Stimulated activated CD4-positive, alpha-beta T cell treated with anti-CD3 and anti-CD28 coated beads, TNF-alpha, amount 100 ng/mL, for 1 hour (primary cell): ENCODE results near the gene IGSF9.

Source experiments
- DNase-seq, 3 donors: peaks; one replicate each; pipeline ENCODE4 v3.0.0-alpha.2; 2020; ENCODE audit warnings: low read depth in 3 of 3, low spot score in 1 of 3

IGSF9 gene

DNA sequence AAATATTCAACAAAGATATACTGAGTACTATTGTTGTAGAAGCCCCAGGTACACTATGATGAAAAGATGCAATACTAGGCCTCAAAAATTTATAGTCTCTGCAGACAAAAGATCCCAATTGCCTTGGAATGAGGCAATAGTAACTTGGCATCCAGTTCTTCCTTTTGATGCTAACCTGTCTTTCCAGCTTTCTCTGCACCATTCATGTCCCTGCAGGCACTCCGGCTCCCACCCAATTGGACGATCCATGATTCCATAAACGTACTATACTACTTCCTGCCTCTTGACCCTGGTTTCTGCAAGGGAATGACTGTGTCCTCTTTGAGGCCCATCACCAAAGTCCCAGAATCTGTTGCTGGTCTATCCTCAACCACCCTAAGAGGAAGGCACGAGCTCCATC is 12.1 kb downstream of the IGSF9 start:
- DNase-seq = no peak

DNA sequence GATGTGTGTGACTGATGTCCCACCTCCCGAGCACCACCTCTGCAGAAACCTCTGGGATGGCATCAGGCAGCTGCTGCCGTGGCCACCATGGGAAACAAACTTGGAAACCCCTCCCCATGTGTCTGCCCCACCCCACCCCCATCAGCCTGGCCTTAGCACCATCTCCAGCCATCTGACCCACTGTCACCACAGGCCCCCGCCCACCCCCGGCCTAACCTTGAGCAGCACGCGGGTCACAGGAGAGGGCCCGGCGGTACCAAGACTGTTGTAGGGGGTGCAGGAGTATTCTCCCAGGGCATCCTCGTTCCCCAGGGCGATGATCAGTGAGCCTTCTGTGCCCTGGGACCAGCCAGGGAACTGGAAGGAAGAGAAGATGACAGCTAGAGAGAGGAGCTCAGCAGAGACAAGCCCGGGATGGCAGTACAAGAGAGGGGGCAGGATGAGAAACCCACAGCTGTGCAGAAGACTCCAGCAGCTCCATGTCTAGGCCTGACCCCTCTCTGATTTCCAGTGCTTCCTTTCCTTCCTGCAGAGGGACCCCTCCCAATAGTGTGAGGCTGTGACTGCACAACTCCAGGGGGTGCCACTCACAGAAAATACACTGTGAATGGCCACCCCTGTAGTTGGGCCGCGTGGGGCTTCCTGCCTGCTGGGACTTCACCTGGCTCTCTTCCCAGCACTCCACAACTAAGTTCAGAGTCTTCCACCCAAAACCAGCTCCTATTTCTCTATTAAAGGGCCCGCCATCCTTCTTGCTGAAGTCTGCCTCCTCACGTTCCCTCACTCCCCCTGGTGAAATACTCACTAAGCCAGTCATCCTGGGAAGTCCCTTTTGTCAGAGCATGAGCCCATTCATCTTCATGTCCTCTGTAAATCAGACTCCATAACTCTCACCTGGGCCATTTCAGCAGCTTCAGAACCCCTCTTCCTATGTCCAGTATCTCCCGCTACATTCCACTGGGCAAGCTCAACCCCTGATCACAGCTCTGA is 12.8 kb downstream of the IGSF9 start:
- no peak for DNase-seq

DNA sequence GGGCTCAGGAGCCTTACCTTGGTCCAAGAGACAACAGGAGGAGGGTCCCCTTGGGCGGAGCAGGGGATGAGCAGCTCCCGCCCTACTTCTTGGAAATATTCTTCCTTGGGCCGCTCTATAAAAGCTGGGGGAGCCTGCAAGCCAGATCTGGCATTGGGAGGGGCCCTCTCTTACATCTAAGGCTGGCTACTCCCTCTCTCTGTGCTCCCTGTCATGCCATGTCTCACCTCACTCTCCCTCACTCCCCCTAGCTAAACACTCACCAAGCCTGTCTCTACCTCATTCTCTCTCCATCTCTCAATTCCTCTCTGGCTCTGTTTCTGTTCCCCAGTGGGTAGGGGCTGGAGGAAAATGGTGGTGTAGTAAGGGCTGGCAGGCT is 13.6 kb downstream of the IGSF9 start:
- no peak for DNase-seq

DNA sequence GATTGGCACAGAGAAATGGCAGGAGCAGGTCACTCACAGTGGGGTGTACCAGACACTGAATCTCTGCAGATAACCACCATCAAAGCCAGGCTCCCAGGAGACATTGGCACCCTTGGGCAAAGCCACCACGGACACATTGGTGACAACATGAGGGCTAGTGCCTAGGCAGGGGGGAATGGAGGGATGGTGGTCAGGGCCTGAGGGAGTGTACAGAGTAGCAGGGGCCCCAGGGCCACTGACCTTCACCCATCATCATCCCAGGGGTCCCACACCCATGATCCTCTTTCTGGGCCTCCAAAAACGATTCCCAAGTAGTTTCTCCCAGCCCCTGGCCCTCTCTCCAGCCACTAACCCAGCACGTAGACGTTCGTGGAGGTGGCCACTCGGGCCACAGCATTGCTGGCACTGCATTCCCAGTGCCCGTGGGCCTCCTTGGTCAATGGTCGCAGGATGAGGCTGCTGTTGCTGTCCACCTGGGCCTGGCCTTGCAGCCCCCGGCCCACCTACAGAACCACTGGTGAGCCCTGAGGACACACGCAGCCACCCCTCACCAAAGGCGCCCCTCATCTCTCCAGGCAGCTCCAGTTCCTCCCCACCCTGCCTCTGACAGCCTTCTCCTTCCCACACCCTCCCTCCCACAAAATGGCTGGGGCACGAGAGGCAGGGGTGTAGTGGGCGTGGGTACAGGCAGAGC is 14.2 kb downstream of the IGSF9 start:
- no peak for DNase-seq

DNA sequence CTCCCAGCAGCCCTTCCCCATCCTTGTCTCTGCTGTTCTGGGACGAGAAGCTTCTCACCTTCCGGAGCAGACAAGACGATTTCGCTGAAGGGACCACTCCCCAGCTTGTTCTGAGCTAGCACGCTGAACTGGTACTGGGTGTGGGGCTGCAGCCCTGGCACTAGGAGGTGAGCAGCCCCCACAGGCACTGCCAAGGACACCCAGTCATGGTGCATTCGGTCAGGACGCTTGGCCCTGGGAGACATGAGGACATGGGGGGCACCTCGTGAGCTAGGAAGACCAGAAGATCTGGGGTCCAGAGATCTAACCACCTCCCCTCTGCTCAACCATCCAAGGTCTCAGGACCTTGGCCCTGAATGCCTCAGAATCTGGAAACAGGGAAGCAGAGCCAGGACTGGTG is 14.8 kb downstream of the IGSF9 start:
- no peak for DNase-seq

DNA sequence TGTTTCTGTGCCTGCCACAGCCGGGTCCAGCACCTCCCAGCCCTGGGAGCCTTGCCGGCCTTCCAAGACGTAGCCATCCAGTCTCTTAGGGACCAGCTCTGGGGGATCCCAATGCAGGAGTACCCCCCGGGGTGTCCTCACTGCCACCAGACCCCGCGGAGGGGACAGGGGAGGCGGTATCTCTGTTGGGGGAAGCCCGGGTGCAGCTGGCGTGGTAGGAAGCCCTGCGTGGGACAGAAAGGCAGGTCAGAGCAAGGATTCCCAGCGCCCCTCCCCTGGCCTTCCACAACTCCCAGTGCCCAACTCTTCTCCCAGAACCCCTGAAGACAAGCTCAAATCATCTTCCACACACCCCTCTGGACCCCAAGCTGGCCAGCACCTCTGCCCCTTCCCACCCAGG is 15.2 kb downstream of the IGSF9 start:
- no peak for DNase-seq

DNA sequence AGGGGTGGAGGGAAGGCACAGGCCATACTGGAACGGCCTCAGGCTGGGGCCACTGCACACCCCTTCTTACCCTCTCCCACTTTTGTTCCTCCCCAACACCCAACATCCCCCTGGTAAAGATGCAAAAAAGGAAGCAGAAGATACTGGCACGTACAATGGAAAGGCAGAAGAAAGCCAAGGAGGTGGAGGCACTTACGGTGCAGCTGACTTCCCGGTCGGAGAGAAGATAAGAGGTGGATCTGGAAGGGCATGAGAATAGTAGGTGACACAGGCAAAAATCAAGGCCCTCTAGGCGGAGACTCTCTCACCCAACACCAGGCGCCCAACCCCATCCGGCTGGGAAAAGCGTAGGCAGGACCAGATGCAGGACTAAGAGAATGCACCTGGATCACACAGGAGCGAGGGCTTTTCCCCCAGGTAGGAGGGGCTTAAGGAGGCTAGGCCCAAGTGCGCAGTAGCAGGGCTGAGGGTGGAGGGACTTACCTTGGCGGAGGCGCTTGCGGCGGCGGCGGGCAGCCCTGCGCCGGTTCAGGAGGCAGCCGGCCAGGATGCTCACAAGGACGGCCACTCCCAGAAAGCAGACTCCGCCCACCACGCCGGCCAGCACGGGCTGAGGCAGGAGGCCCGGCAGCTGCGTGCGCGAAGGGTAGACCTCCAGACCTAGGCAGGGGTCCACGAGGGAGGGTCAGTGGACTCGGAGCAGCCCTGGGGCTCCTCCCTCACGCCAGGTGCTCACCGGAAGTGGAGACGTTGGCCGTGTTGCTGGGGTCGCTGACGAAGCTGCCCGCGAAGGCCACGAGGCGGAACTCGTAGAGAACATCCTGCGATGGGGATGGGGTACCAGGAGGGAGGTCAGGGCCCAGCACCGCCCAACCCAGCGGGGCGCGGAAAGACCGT is 16.0 kb downstream of the IGSF9 start:
- no peak for DNase-seq

DNA sequence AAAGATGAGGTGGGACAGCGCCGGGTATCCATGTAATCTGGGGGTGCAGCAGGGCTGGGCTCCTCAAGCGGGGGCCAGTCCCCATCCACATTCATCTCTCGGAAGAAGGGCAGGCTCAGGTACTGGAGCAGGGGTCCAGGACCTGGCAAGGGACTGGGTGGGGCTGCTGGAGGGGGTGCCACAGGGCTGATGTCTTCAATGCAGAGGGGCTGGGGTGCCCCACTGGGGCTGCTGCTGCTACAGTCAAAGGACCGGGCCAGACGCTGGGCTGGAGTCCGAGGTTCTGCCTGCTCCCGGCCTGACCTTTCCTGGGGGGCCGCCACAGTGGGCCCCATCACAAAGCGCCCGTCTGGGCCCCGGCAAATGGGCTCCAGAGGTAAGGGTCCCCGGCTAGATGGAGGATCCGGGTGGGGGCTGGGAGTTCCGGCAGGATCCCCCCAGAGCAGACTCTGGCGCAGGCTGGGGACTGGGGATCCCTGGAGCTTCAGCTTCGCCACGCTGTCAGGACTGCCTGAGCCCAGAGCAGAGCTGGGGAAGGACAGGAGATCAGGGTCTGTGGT is 16.8 kb downstream of the IGSF9 start:
- DNase-seq = no peak

DNA sequence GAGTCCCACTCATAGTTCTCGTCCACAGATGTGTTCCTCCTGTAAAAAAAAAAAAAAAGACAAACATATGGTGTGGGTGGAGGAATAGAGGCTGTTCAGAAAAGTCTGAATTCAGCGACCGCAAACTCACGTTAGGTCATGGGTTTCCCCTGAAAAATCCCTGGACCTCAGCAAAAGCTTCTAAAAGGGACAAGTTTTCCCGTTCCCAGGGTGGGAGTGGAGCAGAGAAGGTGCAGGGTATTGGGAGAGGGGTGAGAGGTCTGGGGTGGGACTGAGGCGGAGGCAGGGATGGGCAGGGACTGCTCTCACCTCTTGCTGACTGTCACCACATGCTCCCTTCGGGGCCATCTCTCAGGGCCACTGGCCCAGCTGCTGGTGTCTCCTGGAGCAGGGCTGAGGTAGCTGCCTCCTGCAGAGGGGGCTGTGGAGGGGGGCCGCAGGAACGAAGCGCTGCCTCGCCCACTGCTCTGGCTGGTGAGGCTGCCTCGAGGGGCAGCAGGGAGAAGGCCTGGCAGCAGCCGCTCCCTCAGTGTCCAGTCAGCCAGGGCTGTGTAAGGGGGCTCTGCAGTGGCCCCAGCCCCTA is 17.5 kb downstream of the IGSF9 start:
- DNase-seq = no peak

DNA sequence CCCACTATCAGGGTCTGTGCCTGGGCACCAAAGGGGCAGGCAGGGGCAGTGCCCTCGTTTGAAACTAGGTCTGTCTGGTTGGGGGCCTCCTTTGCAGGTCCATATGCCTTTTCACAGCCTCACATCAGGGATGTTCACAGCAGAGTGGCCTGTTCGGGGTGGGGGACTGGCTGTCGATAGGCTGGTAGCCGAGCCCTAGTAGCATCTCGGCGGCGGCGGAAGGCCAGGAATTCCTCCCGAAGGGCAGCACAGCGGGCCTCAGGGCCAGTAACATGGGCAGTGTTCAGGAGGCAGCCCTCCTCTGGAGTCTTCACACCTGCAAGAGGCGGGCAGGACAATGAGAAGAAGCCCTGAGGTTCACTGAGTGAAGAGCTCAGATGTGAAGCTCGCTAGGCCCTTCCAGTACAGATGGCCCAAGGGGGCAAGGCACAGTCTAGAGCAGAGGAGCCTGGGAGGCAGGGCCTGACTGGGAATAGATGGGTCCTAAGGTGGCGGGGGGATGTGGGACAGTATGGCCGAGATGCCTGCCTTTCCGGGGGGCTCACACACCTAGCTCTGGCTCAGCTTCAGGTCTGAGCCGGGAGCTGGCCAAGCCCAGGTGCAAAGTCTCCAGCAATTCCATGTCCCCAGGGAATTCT is 18.1 kb downstream of the IGSF9 start:
- no peak for DNase-seq

DNA sequence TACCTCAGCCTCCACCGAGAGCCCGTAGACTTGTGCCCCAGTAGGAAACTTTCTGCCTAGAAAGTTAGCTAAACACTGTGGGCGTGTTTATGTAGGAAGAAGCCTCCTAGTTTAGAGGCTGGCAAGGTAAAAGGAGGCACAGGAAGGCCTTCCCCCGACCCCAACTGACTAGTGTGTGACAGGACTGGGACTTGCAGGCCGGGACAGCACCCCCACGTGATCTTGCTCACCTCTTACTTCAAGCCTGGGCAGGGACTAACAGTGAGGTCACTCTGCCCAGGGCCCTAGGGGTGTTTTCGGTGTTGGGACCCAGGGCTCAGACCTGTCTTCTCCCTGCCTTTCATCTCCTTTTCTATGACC is 19.7 kb downstream of the IGSF9 start:
- DNase-seq = no peak

DNA sequence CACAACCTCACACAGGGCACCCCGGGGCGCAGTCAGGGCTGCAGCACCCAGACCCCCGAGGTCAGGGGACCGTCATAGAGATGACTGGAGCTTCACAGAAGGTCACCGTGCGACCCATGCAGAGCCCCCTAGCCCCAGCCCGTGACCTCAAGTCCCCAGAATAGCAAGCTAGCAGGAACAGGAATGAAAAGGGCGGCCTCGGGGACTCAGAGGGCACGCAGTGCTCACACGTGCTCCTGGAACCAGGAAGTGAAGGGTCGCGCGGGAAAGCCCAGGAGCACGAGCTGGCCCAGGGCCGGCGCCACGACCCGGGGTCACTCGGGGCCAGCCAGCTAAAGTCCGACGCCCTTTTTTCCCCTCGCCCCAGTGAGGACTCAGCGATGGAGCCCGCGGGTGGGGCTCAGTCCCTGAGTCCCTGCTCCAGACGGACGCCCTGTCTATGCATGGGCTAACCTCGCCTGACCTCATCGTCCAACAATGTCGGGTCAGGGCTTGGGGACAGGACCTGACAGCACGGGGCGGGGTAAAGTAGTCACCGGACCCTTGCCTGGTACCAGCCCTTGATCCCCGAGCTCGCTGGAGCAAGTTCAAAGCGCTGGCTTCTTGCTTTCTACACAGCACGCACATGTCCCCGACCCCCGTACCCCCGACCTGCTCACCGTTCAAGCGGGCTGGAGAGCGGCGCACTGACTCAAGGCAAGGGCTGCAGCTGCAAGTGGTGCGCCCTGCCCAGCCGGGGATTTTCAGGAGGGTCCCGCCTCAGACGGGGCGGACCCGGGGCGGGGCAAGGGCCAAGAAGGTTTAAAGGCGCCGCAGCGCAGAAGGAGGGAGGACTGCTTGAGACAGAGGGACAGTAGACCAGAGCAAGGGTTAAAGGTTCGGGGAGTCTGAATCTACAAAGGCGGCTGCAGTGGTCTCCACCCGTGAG is 20.4 kb downstream of the IGSF9 start, which contains the start of gene TAGLN2:
Gene TAGLN2 (minus strand): TSS at position 717 of the 928 bp plus-strand sequence. CDS start 4,998 bp downstream, outside the sequence.
- peak; percentile 76 to 89 (median 82) for DNase-seq

DNA sequence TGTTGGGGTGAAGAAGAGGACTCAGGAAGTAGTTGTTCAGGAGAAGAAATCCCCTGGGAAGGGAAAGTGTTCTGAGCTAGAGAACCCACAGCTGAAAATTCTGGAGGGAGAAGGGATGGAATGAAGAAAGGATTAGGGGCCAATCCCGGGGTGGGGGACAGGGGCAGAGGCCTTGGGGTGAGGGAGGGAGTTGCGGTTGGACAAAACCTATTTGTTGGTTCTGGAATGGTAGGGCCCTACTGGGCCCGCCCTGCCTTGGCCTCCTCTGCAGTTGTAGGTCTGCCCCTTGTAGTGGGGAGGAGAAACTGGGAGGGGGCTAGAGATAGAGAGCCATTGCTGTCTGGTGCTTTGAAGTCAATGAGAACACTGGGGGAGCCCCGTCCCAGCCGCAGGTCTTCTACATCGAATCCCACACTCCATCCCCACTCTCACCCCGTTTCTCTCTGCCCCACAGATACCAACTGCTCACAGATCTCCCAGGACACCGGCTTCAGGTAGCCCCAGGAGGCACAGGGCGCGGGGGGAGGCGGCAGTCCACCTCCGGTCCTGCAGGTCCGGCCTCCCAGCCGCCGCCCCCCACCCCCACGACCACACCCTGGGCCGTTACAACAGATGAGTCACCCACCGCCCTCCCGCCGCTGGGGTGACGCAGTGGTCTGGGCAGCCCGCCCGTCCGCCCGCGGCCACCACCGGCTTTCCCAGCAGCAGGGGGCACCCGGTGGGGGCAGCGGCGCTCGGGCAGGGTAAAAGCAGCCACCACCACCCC is 21.2 kb downstream of the IGSF9 start:
- peak; percentile 17 to 35 (median 26) for DNase-seq

DNA sequence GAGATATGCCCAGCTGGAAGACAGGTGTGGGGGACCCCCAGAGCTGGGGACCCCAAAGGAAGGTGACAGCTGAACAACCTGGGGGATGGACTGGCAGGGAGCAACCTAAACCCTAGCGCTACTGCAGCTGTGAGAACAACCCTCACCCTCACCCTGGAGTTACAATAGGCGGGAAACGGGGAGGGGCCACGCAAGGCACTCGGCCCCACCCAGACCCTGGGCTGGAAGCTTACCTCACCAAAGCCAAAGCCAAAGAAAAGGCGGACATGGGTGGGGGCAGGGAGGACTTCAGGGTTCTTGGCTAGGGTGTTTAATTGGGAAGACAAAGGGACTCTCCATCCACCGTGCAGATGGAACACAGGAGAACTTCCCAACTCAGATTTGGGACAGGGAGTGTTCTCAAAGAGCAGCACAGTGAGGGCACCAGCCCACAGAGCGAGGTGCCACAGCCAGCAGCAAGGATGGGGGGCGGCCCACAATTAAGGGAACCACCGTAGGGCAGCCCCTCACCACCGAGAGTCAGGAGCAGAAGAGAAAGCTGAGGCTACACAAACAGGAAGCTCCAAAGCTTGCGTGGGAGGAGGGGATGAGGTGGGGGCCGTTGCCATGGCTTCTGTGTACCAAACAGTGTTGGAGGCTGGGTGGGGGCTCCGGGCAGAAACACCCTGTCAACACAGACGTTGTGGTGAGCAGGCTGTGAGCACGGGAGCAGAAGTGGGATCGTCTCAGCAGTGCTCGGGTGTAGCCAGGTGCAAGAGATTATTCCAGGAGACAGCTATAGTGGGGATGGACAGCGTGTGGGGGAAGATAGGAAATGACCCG is 22.0 kb downstream of the IGSF9 start:
- DNase-seq = peak; percentile 51 to 78 (median 65)

DNA sequence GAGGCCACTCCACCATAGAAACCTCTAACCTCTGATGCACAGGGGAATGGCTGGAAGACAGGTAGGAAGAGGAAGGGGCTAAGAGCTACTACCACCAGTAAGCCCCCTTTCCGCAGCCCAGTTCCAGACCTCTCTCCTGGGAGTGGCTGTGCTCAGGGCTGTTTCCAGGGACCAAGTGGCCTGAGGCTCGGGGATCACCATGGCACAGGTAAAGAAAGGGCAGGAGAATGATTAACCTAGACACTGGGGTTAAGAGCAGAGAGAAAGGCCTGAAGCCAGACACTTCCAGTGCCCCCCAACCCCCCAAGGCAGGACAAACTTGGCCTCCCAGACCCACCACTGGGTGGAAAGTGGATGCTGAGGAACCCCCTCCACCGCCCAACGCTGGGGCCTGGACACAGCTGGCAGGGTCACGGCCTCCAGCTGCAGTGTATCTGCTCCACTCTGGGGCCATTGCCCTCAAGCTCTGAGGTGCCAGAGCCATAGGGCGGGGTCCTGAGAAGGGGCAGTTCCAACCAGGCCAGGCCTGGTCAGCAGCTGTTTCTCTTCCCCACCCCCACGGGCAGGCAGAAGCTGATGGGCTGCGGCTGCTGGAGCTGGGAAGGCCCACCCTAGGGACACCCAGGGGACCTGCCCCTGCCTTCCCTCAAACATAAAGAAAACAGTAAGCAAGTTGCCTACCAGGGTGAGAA is 22.8 kb downstream of the IGSF9 start:
- no peak for DNase-seq

DNA sequence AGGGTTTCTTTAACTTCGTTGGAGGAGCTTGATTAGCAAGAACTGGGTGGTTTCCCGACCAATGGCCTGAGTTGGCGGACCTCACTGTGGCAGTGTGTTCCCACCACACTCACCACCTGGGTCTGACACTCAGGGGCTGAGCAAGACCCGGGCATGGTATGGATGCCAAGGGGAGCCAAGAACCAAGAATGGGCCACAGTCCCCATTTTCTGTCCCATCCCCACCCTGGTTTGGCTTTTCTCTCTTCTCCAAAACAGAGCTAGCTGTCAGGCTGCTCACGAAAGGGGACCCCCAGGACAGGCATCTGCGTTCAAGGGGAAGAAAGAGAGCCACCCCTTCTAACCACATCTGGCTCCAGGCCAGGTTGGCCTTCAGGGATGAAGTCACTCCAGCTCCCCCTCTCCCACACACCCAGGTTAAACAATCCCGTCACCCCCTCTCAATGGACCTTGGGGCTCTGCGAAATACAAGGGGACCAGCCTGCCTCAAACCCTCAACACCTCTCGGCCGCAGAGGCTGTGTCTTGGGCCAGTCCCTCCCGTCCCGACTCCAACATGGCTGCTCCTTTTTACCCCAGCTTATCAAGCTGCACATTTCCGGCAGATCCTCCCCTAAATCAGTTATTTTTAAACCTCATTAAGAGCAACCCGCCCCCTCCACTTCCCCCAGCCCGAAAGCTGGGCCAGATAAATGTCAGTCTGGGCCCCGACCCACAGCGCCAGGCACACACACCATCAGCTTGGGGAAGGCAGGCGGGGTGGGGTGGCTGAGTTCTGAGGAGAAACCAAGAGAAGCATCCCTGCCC is 23.5 kb downstream of the IGSF9 start:
- DNase-seq = no peak
